ENCODE measurements around the gene IFI44L. TPM values are rescaled to one million over a fixed set of nuclear protein-coding genes. Genes with fewer than 3 reads are reported as not detected.

IFI44L gene
- total RNA-seq, 1 donor from 2014 or later, result 16.7 TPM

DNA sequence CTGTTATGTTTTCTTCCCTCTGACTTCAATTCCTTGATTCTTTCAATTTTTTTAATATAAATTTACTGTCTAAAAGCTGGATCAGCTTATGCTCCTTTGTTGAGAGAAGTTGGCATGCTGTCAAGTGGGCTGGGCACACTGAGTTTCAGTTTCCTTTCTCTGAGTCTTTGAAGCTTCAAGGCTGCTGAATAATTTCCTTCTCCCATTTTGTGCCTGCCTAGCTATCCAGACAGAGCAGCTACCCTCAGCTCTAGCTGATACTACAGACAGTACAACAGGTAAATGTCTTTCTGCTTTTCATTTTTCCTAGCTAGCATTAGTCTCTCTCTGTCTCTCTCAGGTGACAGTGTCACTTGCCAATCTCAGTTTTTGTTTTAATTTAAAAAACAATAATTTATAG, 29.4 kb downstream of the IFI44L start, which contains the start of gene IFI44:
Gene IFI44, plus strand, starts transcription at position 204 of the 400 bp plus-strand sequence. CDS start 365 bp downstream, outside the sequence.
- peak within 1 kb of the TSS; percentile 91 for H3K27ac Mint-ChIP-seq
- DNase-seq (ENCODE audit: low spot score), result peak; percentile 50
- intact Hi-C loops (cut with micrococcal nuclease), result loop anchor here (1.0 to 10.0 kb wide), 6 partner anchors 11 to 642 kb away; partner anchors contain the start of gene IFI44L
- peaks cover 29% of the 10 kb centered on the region for H3K9me3 Mint-ChIP-seq
- peaks cover 58% of the 10 kb centered on the region for H3K4me1 Mint-ChIP-seq (ENCODE audit: low read depth)
- peak within 1 kb of the TSS; percentile 88 for H3K4me3 Mint-ChIP-seq
- H3K36me3 Mint-ChIP-seq (ENCODE audit: low read depth), result peaks cover 48% of the 10 kb centered on the region
- no peaks in the 10 kb centered on the region for H3K27me3 Mint-ChIP-seq (ENCODE audit: insufficient read depth)

DNA sequence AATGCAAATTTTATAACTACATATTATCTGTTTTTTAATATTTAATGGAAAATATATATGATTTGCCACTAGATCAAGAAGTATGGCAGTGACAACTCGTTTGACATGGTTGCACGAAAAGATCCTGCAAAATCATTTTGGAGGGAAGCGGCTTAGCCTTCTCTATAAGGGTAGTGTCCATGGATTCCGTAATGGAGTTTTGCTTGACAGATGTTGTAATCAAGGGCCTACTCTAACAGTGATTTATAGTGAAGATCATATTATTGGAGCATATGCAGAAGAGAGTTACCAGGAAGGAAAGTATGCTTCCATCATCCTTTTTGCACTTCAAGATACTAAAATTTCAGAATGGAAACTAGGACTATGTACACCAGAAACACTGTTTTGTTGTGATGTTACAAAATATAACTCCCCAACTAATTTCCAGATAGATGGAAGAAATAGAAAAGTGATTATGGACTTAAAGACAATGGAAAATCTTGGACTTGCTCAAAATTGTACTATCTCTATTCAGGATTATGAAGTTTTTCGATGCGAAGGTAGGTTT, 29.9 kb downstream of the IFI44L start:
- peak overlapping the region; percentile 88 for H3K4me3 Mint-ChIP-seq
- H3K27ac Mint-ChIP-seq, result peak overlapping the region; percentile 91
- peaks cover 29% of the 10 kb centered on the region for H3K9me3 Mint-ChIP-seq
- intact Hi-C loops (cut with micrococcal nuclease), result loop anchor here (1.0 to 10.0 kb wide), 4 partner anchors 10 to 643 kb away; no protein-coding TSS in a partner anchor
- H3K4me1 Mint-ChIP-seq (ENCODE audit: low read depth), result peaks cover 52% of the 10 kb centered on the region
- no peaks in the 10 kb centered on the region for H3K27me3 Mint-ChIP-seq (ENCODE audit: insufficient read depth)
- H3K36me3 Mint-ChIP-seq (ENCODE audit: low read depth), result peaks cover 46% of the 10 kb centered on the region
- DNase-seq (ENCODE audit: low spot score), result no peak

DNA sequence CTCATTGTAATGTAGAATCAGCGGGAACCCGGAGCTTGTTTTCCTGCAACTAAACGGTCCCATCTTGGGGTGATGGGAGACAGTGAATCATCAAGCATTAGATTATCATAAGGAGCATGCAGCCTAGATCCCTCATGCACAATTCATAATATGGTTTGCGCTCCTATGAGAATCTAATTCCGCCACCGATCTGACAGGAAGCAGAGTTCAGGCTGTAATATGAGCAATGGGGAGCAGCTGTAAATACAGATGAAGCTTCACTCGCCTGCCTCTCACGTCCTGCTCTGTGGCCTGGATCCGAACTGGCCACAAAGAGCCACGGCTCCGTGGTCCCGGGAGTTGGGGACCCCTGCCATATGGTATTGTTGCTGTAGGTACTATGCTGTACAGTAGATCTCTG, 31.0 kb downstream of the IFI44L start:
- Mint-ChIP-seq H3K4me3 (peak overlapping the region; percentile 88), H3K36me3 (ENCODE audit: low read depth) (peaks cover 46% of the 10 kb centered on the region), H3K27me3 (ENCODE audit: insufficient read depth) (no peaks in the 10 kb centered on the region), H3K27ac (peak overlapping the region; percentile 91), H3K4me1 (ENCODE audit: low read depth) (peaks cover 51% of the 10 kb centered on the region), H3K9me3 (peaks cover 24% of the 10 kb centered on the region)
- DNase-seq (ENCODE audit: low spot score), result no peak
- intact Hi-C loops (cut with micrococcal nuclease), result loop anchor here (2.0 to 10.0 kb wide), 3 partner anchors 26 to 644 kb away; no protein-coding TSS in a partner anchor

DNA sequence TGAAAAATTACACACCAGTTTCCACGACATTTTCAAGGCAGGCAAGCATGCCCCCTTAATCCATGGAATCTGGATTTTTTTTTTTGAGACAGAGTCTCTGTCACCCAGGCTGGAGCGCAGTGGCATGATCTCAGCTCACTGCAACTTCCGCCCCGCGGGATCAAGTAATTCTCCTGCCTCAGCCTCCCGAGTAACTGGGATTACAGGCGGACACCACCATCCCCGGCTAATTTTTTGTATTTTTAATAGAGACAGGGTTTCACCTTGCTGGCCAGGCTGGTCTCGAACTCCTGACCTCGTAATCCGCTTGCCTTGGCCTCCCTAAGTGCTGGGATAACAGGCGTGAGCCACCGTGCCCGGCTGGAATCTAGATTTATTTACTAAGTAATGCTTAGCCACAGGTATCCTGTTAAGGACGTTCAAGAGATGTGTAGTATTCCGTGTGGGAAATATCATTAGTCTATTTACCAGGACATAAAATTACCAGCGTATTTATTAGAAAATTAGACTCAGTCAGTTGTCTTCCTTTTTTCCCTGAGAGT, 31.8 kb downstream of the IFI44L start:
- Mint-ChIP-seq H3K36me3 (ENCODE audit: low read depth) (peaks cover 40% of the 10 kb centered on the region), H3K4me3 (peak overlapping the region; percentile 88), H3K27me3 (ENCODE audit: insufficient read depth) (no peaks in the 10 kb centered on the region), H3K4me1 (ENCODE audit: low read depth) (peaks cover 47% of the 10 kb centered on the region), H3K27ac (peak overlapping the region; percentile 50), H3K9me3 (peaks cover 17% of the 10 kb centered on the region)
- DNase-seq (ENCODE audit: low spot score), result no peak
- intact Hi-C loops (cut with micrococcal nuclease), result loop anchor here (5.0 to 10.0 kb wide), 2 partner anchors 393 to 645 kb away; no protein-coding TSS in a partner anchor

DNA sequence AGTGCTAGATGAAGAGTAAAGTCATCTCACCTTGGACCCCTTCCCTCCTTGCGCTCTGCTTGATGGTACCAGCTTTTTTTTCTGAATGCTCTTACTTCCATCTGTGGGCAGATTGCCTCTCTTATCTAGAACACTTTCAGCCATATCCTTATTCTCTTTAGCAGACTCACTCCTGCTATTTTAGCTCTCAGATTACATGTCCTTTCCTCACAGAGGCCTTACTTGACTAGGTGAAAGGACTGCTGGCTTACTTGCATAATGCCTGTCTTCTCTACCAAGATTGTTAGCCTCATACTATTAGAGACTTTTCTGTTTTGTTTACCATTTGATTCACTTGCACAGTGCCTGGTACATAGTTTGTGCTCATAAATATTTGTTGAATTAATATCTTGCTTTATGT, 38.7 kb downstream of the IFI44L start:
- Mint-ChIP-seq H3K27ac (no peak overlapping the region), H3K4me3 (no peak overlapping the region), H3K36me3 (ENCODE audit: low read depth) (peaks cover 64% of the 10 kb centered on the region), H3K27me3 (ENCODE audit: insufficient read depth) (no peaks in the 10 kb centered on the region), H3K4me1 (ENCODE audit: low read depth) (peaks cover 25% of the 10 kb centered on the region), H3K9me3 (no peaks in the 10 kb centered on the region)
- no peak for DNase-seq (ENCODE audit: low spot score)
- intact Hi-C loops (cut with micrococcal nuclease), result loop anchor here (10.0 kb wide), 1 partner anchor 386 kb away; no protein-coding TSS in a partner anchor

DNA sequence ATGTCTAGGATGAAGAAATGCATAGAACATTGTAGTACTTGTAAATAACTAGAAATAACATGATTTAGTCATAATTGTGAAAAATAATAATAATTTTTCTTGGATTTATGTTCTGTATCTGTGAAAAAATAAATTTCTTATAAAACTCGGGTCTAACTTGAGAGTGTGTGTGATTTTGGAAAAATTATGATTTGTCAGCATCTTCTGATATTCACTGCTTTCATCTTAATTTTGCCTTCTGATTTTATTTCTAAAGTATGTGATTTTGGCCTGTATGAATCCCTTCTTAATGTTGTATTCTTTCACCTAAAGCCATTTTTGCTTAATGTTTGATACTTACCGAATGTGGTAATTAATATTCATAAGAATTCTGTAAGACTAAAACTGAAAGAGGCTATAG, 43.7 kb downstream of the IFI44L start:
- Mint-ChIP-seq H3K9me3 (no peaks in the 10 kb centered on the region), H3K4me3 (no peak overlapping the region), H3K27ac (no peak overlapping the region), H3K27me3 (ENCODE audit: insufficient read depth) (no peaks in the 10 kb centered on the region), H3K36me3 (ENCODE audit: low read depth) (peaks cover 59% of the 10 kb centered on the region), H3K4me1 (ENCODE audit: low read depth) (peaks cover 3% of the 10 kb centered on the region)
- intact Hi-C loops (cut with micrococcal nuclease), result no loop called here
- no peak for DNase-seq (ENCODE audit: low spot score)

DNA sequence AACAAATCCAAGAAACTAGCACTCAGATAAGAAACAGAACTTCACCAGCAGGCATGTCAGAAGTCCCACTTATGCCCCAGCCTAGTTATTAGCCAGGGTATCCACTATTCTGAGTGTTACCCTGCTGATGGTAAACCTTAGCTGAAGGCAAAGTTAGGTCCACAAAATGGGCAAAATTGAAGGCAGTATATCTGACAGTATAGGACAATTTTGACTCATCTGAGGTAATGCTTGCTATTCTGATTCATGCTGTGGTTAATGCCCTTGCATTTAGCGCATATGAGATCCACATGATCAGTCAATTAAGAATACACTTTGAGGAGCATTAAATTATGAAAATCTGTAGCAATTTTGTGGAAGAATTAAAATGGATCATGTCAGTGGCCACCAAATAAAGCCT, 44.5 kb downstream of the IFI44L start:
- Mint-ChIP-seq H3K4me3 (no peak overlapping the region), H3K27ac (no peak overlapping the region), H3K4me1 (ENCODE audit: low read depth) (no peaks in the 10 kb centered on the region), H3K36me3 (ENCODE audit: low read depth) (peaks cover 56% of the 10 kb centered on the region), H3K27me3 (ENCODE audit: insufficient read depth) (no peaks in the 10 kb centered on the region), H3K9me3 (no peaks in the 10 kb centered on the region)
- intact Hi-C loops (cut with micrococcal nuclease), result no loop called here
- DNase-seq (ENCODE audit: low spot score), result no peak

DNA sequence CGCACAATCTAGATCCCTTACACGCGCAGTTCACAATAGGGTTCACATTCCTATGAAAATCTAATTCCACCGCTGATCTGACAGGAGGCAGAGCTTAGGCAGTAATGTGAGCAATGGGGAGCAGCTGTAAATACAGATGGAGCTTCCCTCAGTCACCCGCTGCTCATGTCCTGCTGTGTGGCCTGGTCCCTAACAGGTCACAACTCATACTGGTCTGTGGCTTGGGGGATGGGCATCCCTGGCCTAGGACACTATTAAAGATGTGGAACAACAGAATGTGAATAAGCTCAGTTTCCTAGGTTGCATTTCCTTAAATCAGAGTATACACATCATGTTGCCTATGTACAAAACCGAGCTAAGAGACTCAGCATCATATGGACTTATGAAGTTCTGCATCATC, 45.6 kb downstream of the IFI44L start:
- Mint-ChIP-seq H3K27ac (no peak overlapping the region), H3K36me3 (ENCODE audit: low read depth) (peaks cover 48% of the 10 kb centered on the region), H3K4me1 (ENCODE audit: low read depth) (no peaks in the 10 kb centered on the region), H3K4me3 (no peak overlapping the region), H3K27me3 (ENCODE audit: insufficient read depth) (no peaks in the 10 kb centered on the region), H3K9me3 (no peaks in the 10 kb centered on the region)
- intact Hi-C loops (cut with micrococcal nuclease), result no loop called here
- no peak for DNase-seq (ENCODE audit: low spot score)

DNA sequence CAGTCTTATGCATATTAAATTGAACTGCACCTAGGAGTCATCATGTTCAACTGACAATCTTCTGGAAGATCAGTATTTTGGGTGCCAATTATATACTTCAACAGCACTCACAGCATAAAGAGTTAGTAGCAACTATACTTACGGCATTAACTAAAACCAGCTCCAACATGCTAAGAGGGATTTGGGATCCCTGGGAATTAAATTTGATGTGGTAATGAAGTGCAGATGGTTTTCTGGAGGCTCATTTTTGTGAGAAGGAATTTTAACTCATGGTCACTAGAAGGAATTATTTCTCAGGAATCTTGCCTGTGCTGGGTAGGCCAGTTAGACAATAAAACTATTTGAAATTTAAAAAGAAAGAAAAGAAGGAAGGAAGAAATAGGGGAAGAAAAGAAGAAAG, 47.7 kb downstream of the IFI44L start:
- no peaks in the 10 kb centered on the region for H3K9me3 Mint-ChIP-seq
- H3K4me1 Mint-ChIP-seq (ENCODE audit: low read depth), result peaks cover 8% of the 10 kb centered on the region
- DNase-seq (ENCODE audit: low spot score), result no peak
- no peak overlapping the region for H3K27ac Mint-ChIP-seq
- no peak overlapping the region for H3K4me3 Mint-ChIP-seq
- intact Hi-C loops (cut with micrococcal nuclease), result no loop called here
- peaks cover 33% of the 10 kb centered on the region for H3K36me3 Mint-ChIP-seq (ENCODE audit: low read depth)
- H3K27me3 Mint-ChIP-seq (ENCODE audit: insufficient read depth), result no peaks in the 10 kb centered on the region

DNA sequence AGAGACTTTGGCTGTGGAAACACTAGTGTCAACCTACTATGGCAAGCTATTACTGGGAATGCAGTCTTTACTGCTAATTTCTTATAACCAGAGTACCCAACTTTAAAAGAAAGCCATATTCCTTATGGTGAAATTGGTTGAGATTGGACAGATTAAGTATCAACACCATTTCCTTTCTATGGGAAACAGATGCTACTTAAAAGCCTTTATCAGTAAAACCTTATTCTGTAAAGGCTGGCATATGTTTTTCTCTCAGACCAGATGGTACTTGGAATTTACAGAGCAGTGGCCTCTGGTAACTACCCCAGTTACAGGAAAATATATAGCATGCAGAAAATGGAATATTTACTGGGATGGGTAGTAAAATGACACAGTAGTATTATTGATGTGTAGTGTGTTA, 48.2 kb downstream of the IFI44L start:
- Mint-ChIP-seq H3K4me3 (no peak overlapping the region), H3K4me1 (ENCODE audit: low read depth) (peaks cover 8% of the 10 kb centered on the region), H3K27ac (no peak overlapping the region), H3K36me3 (ENCODE audit: low read depth) (peaks cover 28% of the 10 kb centered on the region), H3K9me3 (no peaks in the 10 kb centered on the region), H3K27me3 (ENCODE audit: insufficient read depth) (no peaks in the 10 kb centered on the region)
- intact Hi-C loops (cut with micrococcal nuclease), result no loop called here
- DNase-seq (ENCODE audit: low spot score), result no peak

DNA sequence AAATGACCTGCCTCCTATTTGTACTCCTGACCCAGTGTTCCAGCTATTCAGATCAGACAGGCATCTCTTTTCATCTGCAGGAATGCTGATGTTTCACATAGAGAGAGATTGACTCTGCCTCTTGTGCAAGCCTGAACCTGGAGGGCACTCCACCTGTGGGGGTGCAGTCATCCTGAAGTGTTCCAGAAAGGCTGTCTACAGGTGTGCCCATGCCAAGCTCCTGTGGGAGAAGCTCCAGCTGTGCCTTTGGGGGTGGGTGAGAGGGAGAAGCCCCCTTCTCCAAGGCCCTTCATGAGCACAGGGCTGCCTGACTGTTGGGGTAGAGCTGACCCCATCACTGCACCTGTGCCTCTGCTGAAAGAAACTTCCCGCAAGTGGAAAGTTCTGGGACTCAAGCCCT, 52.2 kb downstream of the IFI44L start:
- Mint-ChIP-seq H3K4me1 (ENCODE audit: low read depth) (peaks cover 18% of the 10 kb centered on the region), H3K4me3 (no peak overlapping the region), H3K27me3 (ENCODE audit: insufficient read depth) (no peaks in the 10 kb centered on the region), H3K27ac (no peak overlapping the region), H3K36me3 (ENCODE audit: low read depth) (peaks cover 8% of the 10 kb centered on the region), H3K9me3 (no peaks in the 10 kb centered on the region)
- intact Hi-C loops (cut with micrococcal nuclease), result no loop called here
- DNase-seq (ENCODE audit: low spot score), result no peak

DNA sequence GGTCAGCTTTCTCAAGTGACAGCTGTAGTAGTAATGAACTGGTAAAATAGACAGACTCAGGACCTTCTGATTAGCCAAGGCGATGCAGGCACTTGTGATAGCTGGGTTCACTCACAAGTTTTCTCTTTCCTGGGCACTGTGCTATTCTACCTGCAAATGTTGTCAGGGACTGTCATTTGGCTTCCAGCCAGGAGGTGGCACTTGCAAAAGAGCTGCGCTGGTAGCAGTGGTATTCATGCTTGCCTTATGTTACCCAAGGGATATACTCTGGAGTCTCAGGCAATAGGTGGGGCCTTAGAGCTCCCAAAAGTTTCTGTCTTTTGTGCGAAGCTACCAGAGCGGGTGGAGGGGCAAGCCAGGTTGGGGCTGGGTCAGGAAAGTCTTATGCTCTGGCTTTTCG, 52.9 kb downstream of the IFI44L start:
- peaks cover 25% of the 10 kb centered on the region for H3K4me1 Mint-ChIP-seq (ENCODE audit: low read depth)
- H3K9me3 Mint-ChIP-seq, result no peaks in the 10 kb centered on the region
- no peak overlapping the region for H3K4me3 Mint-ChIP-seq
- intact Hi-C loops (cut with micrococcal nuclease), result no loop called here
- DNase-seq (ENCODE audit: low spot score), result no peak
- no peaks in the 10 kb centered on the region for H3K27me3 Mint-ChIP-seq (ENCODE audit: insufficient read depth)
- no peak overlapping the region for H3K27ac Mint-ChIP-seq
- H3K36me3 Mint-ChIP-seq (ENCODE audit: low read depth), result peaks cover 6% of the 10 kb centered on the region

DNA sequence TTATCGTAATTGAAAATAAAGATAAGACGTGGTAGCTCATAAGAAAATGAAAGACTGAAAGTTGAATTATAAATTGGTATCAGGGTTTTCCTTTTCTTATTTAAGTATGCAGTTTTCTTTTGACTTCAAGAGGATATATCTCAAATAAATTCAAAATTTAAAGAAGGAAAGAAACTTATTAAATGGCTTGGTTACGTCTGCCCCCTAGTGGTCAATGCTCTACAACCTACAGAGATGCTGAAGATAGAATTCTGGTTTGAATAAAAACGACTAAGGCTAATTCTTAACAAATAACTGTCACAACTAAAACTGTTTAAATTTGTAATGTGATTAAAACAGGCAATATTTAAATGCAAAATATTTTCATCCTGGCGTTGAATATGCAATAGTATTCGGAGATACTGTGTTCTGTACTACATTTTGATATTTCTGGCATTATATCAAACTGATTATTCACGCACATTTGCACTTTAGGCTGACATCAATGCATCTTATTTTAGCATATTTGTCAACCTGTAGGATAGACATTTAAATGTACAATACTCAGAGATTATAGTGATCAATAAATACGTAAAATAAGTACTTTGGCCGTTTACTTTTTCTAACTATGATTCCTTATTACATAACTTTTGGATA, 56.2 kb downstream of the IFI44L start:
- Mint-ChIP-seq H3K36me3 (ENCODE audit: low read depth) (no peaks in the 10 kb centered on the region), H3K4me1 (ENCODE audit: low read depth) (peaks cover 34% of the 10 kb centered on the region), H3K27me3 (ENCODE audit: insufficient read depth) (peaks cover 8% of the 10 kb centered on the region), H3K4me3 (no peak overlapping the region), H3K27ac (no peak overlapping the region), H3K9me3 (no peaks in the 10 kb centered on the region)
- intact Hi-C loops (cut with micrococcal nuclease), result loop anchor here (1.0 to 2.0 kb wide), 4 partner anchors 26 to 546 kb away; no protein-coding TSS in a partner anchor
- peak; percentile 25 for DNase-seq (ENCODE audit: low spot score)

All from activated T-helper 1 cell treated with anti-CD3 and anti-CD28 coated beads, Interleukin-12 subunit alpha, Interleukin-12 subunit beta, Interleukin-2, Interleukin-4 antibody, amounts not matched to agents 30 ng/mL and 10 ng/mL and 1 ng/mL, durations not matched to agents 14 hours and 24 hours and 36 hours (primary cell).